Colonic mucosa (tissue), 4 donors: Measurements from ENCODE around the gene CSF2. TPM values are rescaled to one million over a fixed set of nuclear protein-coding genes. Genes with fewer than 3 reads are reported as not detected.
"Not testable (repeated sequence)": the region's sequence is repeated elsewhere in the genome, so short reads cannot be mapped to it uniquely, and the experiment has no call there.

ENCODE experiments used
- DNase-seq: peaks from one replicate; pipeline ENCODE4 v3.0.0-alpha.2; 2020
- H3K27ac ChIP-seq: fragments of 200-600 bp; one replicate; pipeline ENCODE4 v1.8.0; 2021
- H3K27me3 ChIP-seq: fragments of 200-600 bp; one replicate; pipeline ENCODE4 v1.8.0; 2021
- H3K36me3 ChIP-seq: fragments of 200-600 bp; one replicate; pipeline ENCODE4 v1.8.0; 2021
- H3K4me1 ChIP-seq: fragments of 200-600 bp; one replicate; pipeline ENCODE4 v1.8.0; 2021; ENCODE audit warnings: mild to moderate bottlenecking
- H3K4me3 ChIP-seq: fragments of 200-600 bp; one replicate; pipeline ENCODE4 v1.8.0; 2021
- H3K9ac ChIP-seq, 2 donors: one replicate each; pipeline ENCODE4 v1.7.0; 2013; ENCODE audit warnings: control low read depth in 2 of 2, low read depth in 2 of 2, low read length in 2 of 2
- H3K9me3 ChIP-seq: fragments of 200-600 bp; one replicate; pipeline ENCODE4 v1.8.0; 2021
- CTCF ChIP-seq: fragments of 200-600 bp; IDR thresholded peaks from one replicate; pipeline ENCODE4 v1.8.0; 2022; ENCODE audit warnings: antibody characterized with exemption, mild to moderate bottlenecking
- intact Hi-C: fragments of 100-400 bp; cut with DNase I; formaldehyde crosslinking; loops from one replicate; pipeline ENCODE4 v1.14.1; 2022
- total RNA-seq, 2 donors: library from RNA; stranded (reverse); fragmentation: NEBNext Ultra II Directional in 1 of 2; extraction: Animal tissue kit (Norgen Biotek cat#: 25700) in 1 of 2; gene quantifications; one replicate each; pipeline ENCODE4 v1.2.1, GENCODE V29; 2021
- donor health status: healthy.
- donor health status: DM: no; HTN: no; CAD: no.
- donor health status: DM: no; HTN: no; CAD: no.

CSF2 gene
- total RNA-seq, 2 donors from 2014 or later: 0.67 TPM; not detected in 1

GRCh38 chr5:132114150-132115121, 40.8 kb downstream of the CSF2 start:
- Histone ChIP-seq H3K27ac (no peak overlapping the region), H3K9ac (no peak overlapping the region), H3K4me1 (no peaks in the 10 kb centered on the region), H3K9me3 (no peaks in the 10 kb centered on the region), H3K36me3 (no peaks in the 10 kb centered on the region), H3K27me3 (no peaks in the 10 kb centered on the region), H3K4me3 (no peak overlapping the region)
- intact Hi-C loops: no loop called here
- no peak for DNase-seq
- no peak for TF ChIP-seq CTCF

GRCh38 chr5:132115375-132115774, 41.8 kb downstream of the CSF2 start:
- Histone ChIP-seq H3K27me3 (no peaks in the 10 kb centered on the region), H3K4me1 (no peaks in the 10 kb centered on the region), H3K27ac (no peak overlapping the region), H3K9ac (no peak overlapping the region), H3K9me3 (no peaks in the 10 kb centered on the region), H3K4me3 (no peak overlapping the region), H3K36me3 (no peaks in the 10 kb centered on the region)
- TF ChIP-seq CTCF: no peak
- intact Hi-C loops: no loop called here
- no peak for DNase-seq

GRCh38 chr5:132116072-132116471, 42.5 kb downstream of the CSF2 start:
- Histone ChIP-seq H3K9ac (no peak overlapping the region), H3K36me3 (no peaks in the 10 kb centered on the region), H3K4me1 (no peaks in the 10 kb centered on the region), H3K27me3 (no peaks in the 10 kb centered on the region), H3K27ac (no peak overlapping the region), H3K4me3 (no peak overlapping the region), H3K9me3 (no peaks in the 10 kb centered on the region)
- intact Hi-C loops: no loop called here
- DNase-seq: no peak
- TF ChIP-seq CTCF: no peak

GRCh38 chr5:132116909-132117489, 43.4 kb downstream of the CSF2 start:
- H3K27ac ChIP-seq, H3K36me3 ChIP-seq, H3K4me1 ChIP-seq, H3K9ac ChIP-seq, H3K9me3 ChIP-seq, DNase-seq, H3K27me3 ChIP-seq, intact Hi-C loops, H3K4me3 ChIP-seq: not testable (repeated sequence)

GRCh38 chr5:132120717-132121116, 47.1 kb downstream of the CSF2 start:
- H3K36me3 ChIP-seq, H3K4me1 ChIP-seq, H3K4me3 ChIP-seq, DNase-seq, intact Hi-C loops, H3K9ac ChIP-seq, H3K27ac ChIP-seq, H3K27me3 ChIP-seq, H3K9me3 ChIP-seq: not testable (repeated sequence)

- H3K27me3 ChIP-seq, DNase-seq, H3K9ac ChIP-seq, H3K27ac ChIP-seq, H3K4me3 ChIP-seq, H3K4me1 ChIP-seq, intact Hi-C loops, H3K36me3 ChIP-seq, H3K9me3 ChIP-seq: not testable (repeated sequence)
Measured at GRCh38 chr5:132122971-132123370, 49.4 kb downstream of the CSF2 start.

- H3K27ac ChIP-seq, H3K36me3 ChIP-seq, H3K9me3 ChIP-seq, DNase-seq, H3K9ac ChIP-seq, H3K4me3 ChIP-seq, H3K4me1 ChIP-seq, H3K27me3 ChIP-seq, intact Hi-C loops: not testable (repeated sequence)
Measured at GRCh38 chr5:132123578-132123977, 50.0 kb downstream of the CSF2 start.

Other genes starting within 250 kb of the CSF2 start
- gene MEIKIN, start 128.1 kb upstream of the CSF2 start, total RNA-seq: not detected
- under 1 TPM; 0.25 to 0.93 TPM for gene ACSL6, start 62.1 kb upstream of the CSF2 start, total RNA-seq
- under 1 TPM in 1 of 2 donors, not detected in 1; 0.25 TPM for gene IL3, start 13.1 kb upstream of the CSF2 start, total RNA-seq
- gene P4HA2, start 154.1 kb downstream of the CSF2 start, total RNA-seq: 10 to 100 TPM; 53.7 to 79.6 TPM
- 10 to 100 TPM in 1 of 2 donors, 1 to 10 TPM in 1; 2.3 to 14.3 TPM for gene PDLIM4, start 183.9 kb downstream of the CSF2 start, total RNA-seq
- gene SLC22A4, start 220.6 kb downstream of the CSF2 start, total RNA-seq: 1 to 10 TPM; 1.3 to 8.3 TPM